ENCODE results near the gene MAP7D1. TPM values are rescaled to one million over a fixed set of nuclear protein-coding genes. Genes with fewer than 3 reads are reported as not detected.
A peak's percentile ranks its signal among the peaks of the same experiment; 100 is the strongest.

MAP7D1 gene
- total and polyA plus RNA-seq, 2 of the 13 experiments (the other 11 are each of a cell fraction or from before 2014, with no cell fraction given), result 5.6 to 7.2 TPM

GRCh38 chr1:36114371-36114770 is 41.6 kb upstream of the MAP7D1 start:
- Histone ChIP-seq H3K4me2 (ENCODE audit: low read depth, low read length) (peak overlapping the region; percentile 91), H3K9me3 (ENCODE audit: low read length) (no peaks in the 10 kb centered on the region), H3K27ac (ENCODE audit: extremely low read length, insufficient read depth, low read length) (no peak overlapping the region), H3K4me3 (replicated peaks in 1 of 3; ENCODE audit: insufficient read depth in 1 of 3, low read depth in 2 of 3, low read length in 3 of 3) (peak overlapping the region in 1 of 3 experiments; percentile 69; a peak in 1 of 6 replicates), H3K36me3 (replicated peaks in 1 of 2; ENCODE audit: control insufficient read depth in 1 of 2, insufficient read depth in 2 of 2, low read length in 2 of 2) (no peaks in the 10 kb centered on the region), H3K79me2 (ENCODE audit: insufficient read depth, low read length) (no peaks in the 10 kb centered on the region), H3K4me1 (ENCODE audit: insufficient read depth, low read length) (peaks cover 32% of the 10 kb centered on the region), H3K27me3 (ENCODE audit: control insufficient read depth in 1 of 2, insufficient read depth in 2 of 2, low read length in 2 of 2) (peaks cover 4 to 23% of the 10 kb centered on the region in 2 experiments; a peak in 2 of 5 replicates), H4K20me1 (ENCODE audit: insufficient read depth, low read length) (no peaks in the 10 kb centered on the region), H2AFZ (ENCODE audit: low read length) (no peak overlapping the region), H3K9ac (ENCODE audit: insufficient read depth, low read depth, low read length) (no peak overlapping the region; the same call in 1 of the 2 replicates)
- POLR2A ChIA-PET, result interaction anchor here (0.6 to 1.9 kb wide), 4 partner anchors 8 to 446 kb away, joined by 3 to 7 read pairs (median 4); no protein-coding TSS in a partner anchor
- FAIRE-seq (no peak), ATAC-seq (no peak; the same call in 2 of the 3 replicates), DNase-seq (ENCODE audit: low spot score) (no peak)
- intact Hi-C loops (cut with micrococcal nuclease; ENCODE audit: unreplicated experiment) (no loop called here), in situ Hi-C loops (cut with HindIII; ENCODE audit: extremely low pct_ligation_motif_present, low pct_unique_long_range_greater_than_20kb) (no loop called here)
- TF ChIP-seq SSRP1 (CRISPR knock-in tag; IDR thresholded peaks at IDR 0.05), result no peak
- TF ChIP-seq MIXL1 (CRISPR knock-in tag; IDR thresholded peaks at IDR 0.05), result no peak
- no peak for TF ChIP-seq MXD3 (CRISPR knock-in tag; IDR thresholded peaks at IDR 0.05)
- TF ChIP-seq NFAT5 (CRISPR knock-in tag; IDR thresholded peaks at IDR 0.05), result no peak
- no peak for TF ChIP-seq SETDB1 (CRISPR knock-in tag; IDR thresholded peaks at IDR 0.05; ENCODE audit: borderline replicate concordance)
- no peak for TF ChIP-seq RXRB (CRISPR knock-in tag; IDR thresholded peaks at IDR 0.05; ENCODE audit: borderline replicate concordance)
- TF ChIP-seq KDM2A (CRISPR knock-in tag; IDR thresholded peaks at IDR 0.05; ENCODE audit: borderline replicate concordance, low read depth), result no peak
- no peak for TF ChIP-seq PHF5A (CRISPR knock-in tag; IDR thresholded peaks at IDR 0.05; ENCODE audit: low read depth, unreplicated experiment)
- peak; percentile 60 for TF ChIP-seq ZMYM3 (CRISPR knock-in tag; IDR thresholded peaks at IDR 0.05)
- CTCF ChIA-PET (ENCODE audit: low intra/inter-chr PET ratio, low total read pairs), result no interaction called here
- BruUV-seq (replicated peaks), result no TSS peak
- WGBS (ENCODE audit: low lambda C conversion rate), result 59% methylated on average over 5 of the region's 5 CpGs
